Measurements from ENCODE around the gene ZNF385B. TPM values are rescaled to one million over a fixed set of nuclear protein-coding genes. Genes with fewer than 3 reads are reported as not detected.

ZNF385B gene
- total RNA-seq, 1 experiment from 2014 or later, result 0.28 TPM

DNA sequence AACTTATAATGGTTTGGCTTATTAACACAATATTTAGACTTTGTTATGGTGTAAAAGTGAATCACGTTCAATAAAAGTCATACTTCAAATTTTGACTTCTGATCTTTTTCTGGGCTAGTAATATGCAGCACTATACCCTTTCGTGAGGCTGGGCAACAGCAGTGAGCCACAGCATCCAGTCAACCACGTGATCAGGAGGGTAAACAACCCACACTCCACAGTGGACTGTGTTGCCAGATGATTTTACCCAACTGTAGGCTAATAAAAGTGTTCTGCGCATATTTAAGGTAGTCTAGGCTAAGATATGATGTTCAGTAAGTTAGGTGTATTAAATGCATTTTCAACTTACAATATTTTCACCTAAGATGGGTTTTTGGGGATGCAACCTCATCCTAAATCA lies 148.6 kb downstream of the ZNF385B start:
- intact Hi-C loops (cut with micrococcal nuclease; ENCODE audit: unreplicated experiment) (no loop called here), in situ Hi-C loops (cut with HindIII; ENCODE audit: low pct_unique_long_range_greater_than_20kb, low sequenced_read_pairs) (no loop called here)
- DNase-seq (ENCODE audit: low read depth, low spot score) (no peak), ATAC-seq (no peak)
- no peaks in the 10 kb centered on the region for H3K36me3 ChIP-seq (ENCODE audit: control insufficient read depth, insufficient read depth, low read length)
- CTCF ChIA-PET, result no interaction called here
- H3K4me3 ChIP-seq (ENCODE audit: low read depth in 2 of 2, low read length in 2 of 2), result no peak overlapping the region
- no peaks in the 10 kb centered on the region for H3K4me1 ChIP-seq (ENCODE audit: control insufficient read depth, insufficient read depth, low read length)
- no TSS peak for BruUV-seq (replicated peaks)
- no peak for TF ChIP-seq TCF7L2 (IDR thresholded peaks at IDR 0.05; ENCODE audit: low read depth, low read length)
- TF ChIP-seq, protein P1, sequence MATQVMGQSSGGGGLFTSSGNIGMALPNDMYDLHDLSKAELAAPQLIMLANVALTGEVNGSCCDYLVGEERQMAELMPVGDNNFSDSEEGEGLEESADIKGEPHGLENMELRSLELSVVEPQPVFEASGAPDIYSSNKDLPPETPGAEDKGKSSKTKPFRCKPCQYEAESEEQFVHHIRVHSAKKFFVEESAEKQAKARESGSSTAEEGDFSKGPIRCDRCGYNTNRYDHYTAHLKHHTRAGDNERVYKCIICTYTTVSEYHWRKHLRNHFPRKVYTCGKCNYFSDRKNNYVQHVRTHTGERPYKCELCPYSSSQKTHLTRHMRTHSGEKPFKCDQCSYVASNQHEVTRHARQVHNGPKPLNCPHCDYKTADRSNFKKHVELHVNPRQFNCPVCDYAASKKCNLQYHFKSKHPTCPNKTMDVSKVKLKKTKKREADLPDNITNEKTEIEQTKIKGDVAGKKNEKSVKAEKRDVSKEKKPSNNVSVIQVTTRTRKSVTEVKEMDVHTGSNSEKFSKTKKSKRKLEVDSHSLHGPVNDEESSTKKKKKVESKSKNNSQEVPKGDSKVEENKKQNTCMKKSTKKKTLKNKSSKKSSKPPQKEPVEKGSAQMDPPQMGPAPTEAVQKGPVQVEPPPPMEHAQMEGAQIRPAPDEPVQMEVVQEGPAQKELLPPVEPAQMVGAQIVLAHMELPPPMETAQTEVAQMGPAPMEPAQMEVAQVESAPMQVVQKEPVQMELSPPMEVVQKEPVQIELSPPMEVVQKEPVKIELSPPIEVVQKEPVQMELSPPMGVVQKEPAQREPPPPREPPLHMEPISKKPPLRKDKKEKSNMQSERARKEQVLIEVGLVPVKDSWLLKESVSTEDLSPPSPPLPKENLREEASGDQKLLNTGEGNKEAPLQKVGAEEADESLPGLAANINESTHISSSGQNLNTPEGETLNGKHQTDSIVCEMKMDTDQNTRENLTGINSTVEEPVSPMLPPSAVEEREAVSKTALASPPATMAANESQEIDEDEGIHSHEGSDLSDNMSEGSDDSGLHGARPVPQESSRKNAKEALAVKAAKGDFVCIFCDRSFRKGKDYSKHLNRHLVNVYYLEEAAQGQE (IDR thresholded peaks at IDR 0.05; ENCODE audit: insufficient read depth in 1 of 2, low read depth in 2 of 2, low read length in 1 of 2), result no peak
- no peak for TF ChIP-seq SIN3A (IDR thresholded peaks at IDR 0.05; ENCODE audit: borderline replicate concordance, insufficient read depth, low read depth, low read length)
- TF ChIP-seq, protein P2, sequence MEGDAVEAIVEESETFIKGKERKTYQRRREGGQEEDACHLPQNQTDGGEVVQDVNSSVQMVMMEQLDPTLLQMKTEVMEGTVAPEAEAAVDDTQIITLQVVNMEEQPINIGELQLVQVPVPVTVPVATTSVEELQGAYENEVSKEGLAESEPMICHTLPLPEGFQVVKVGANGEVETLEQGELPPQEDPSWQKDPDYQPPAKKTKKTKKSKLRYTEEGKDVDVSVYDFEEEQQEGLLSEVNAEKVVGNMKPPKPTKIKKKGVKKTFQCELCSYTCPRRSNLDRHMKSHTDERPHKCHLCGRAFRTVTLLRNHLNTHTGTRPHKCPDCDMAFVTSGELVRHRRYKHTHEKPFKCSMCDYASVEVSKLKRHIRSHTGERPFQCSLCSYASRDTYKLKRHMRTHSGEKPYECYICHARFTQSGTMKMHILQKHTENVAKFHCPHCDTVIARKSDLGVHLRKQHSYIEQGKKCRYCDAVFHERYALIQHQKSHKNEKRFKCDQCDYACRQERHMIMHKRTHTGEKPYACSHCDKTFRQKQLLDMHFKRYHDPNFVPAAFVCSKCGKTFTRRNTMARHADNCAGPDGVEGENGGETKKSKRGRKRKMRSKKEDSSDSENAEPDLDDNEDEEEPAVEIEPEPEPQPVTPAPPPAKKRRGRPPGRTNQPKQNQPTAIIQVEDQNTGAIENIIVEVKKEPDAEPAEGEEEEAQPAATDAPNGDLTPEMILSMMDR (IDR thresholded peaks at IDR 0.05), result no peak
- no peak for TF ChIP-seq POLR2AphosphoS5 (IDR thresholded peaks at IDR 0.05; ENCODE audit: low read depth, low read length)
- no peak overlapping the region for H3K27ac ChIP-seq (ENCODE audit: low read length)
- POLR2A ChIA-PET, result no interaction called here
- no peaks in the 10 kb centered on the region for H3K27me3 ChIP-seq (ENCODE audit: control insufficient read depth, insufficient read depth, low read length)
- H3K9me3 ChIP-seq (ENCODE audit: control insufficient read depth, insufficient read depth, low read depth, low read length), result no peaks in the 10 kb centered on the region

DNA sequence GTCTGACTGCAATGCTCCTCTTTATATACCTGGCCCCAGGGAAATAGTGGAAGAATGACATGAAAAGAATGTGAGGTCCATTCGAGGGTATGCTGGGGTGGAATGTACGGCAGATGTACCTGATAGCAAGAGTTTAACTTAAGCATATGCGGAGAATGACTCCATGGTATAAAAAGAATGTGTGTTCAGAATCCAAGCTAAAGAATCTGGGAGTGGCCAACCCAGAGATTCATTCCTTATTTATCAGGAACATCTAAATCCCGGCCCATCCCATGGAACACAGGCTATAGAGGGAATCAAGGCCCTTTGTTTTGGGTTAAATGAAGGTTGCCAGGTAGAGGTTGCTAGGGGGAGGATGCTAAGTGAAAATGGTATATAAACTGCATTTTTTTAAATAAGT lies 150.0 kb downstream of the ZNF385B start:
- TF ChIP-seq, protein P2 (IDR thresholded peaks at IDR 0.05), result no peak
- TF ChIP-seq, protein P1 (IDR thresholded peaks at IDR 0.05; ENCODE audit: insufficient read depth in 1 of 2, low read depth in 2 of 2, low read length in 1 of 2), result no peak
- TF ChIP-seq SIN3A (IDR thresholded peaks at IDR 0.05; ENCODE audit: borderline replicate concordance, insufficient read depth, low read depth, low read length), result no peak
- no peak for TF ChIP-seq TCF7L2 (IDR thresholded peaks at IDR 0.05; ENCODE audit: low read depth, low read length)
- no peak for TF ChIP-seq POLR2AphosphoS5 (IDR thresholded peaks at IDR 0.05; ENCODE audit: low read depth, low read length)
- Histone ChIP-seq H3K4me3 (ENCODE audit: low read depth in 2 of 2, low read length in 2 of 2) (no peak overlapping the region), H3K36me3 (ENCODE audit: control insufficient read depth, insufficient read depth, low read length) (no peaks in the 10 kb centered on the region), H3K27ac (ENCODE audit: low read length) (no peak overlapping the region), H3K4me1 (ENCODE audit: control insufficient read depth, insufficient read depth, low read length) (no peaks in the 10 kb centered on the region), H3K9me3 (ENCODE audit: control insufficient read depth, insufficient read depth, low read depth, low read length) (no peaks in the 10 kb centered on the region), H3K27me3 (ENCODE audit: control insufficient read depth, insufficient read depth, low read length) (no peaks in the 10 kb centered on the region)
- in situ Hi-C loops (cut with HindIII; ENCODE audit: low pct_unique_long_range_greater_than_20kb, low sequenced_read_pairs) (no loop called here), intact Hi-C loops (cut with micrococcal nuclease; ENCODE audit: unreplicated experiment) (no loop called here)
- BruUV-seq (replicated peaks), result no TSS peak
- ChIA-PET POLR2A (no interaction called here), CTCF (no interaction called here)
- DNase-seq (ENCODE audit: low read depth, low spot score), result no peak
- ATAC-seq, result no peak

Data from Panc1 (cell line).